ENCODE measurements around the gene CDH11. TPM values are rescaled to one million over a fixed set of nuclear protein-coding genes. Genes with fewer than 3 reads are reported as not detected.

The CDH11 gene
- polyA plus RNA-seq, 1 donor from 2014 or later: 22.9 TPM

- H3K27ac ChIP-seq (ENCODE audit: low read length): no peak overlapping the region
- no peak overlapping the region for H2AFZ ChIP-seq (ENCODE audit: low read depth, low read length)
- H3K79me2 ChIP-seq (replicated peaks; ENCODE audit: insufficient read depth, low read length): no peaks in the 10 kb centered on the region
- H3K9me3 ChIP-seq (ENCODE audit: low read length): no peaks in the 10 kb centered on the region
- H3K9ac ChIP-seq (ENCODE audit: low read length): no peak overlapping the region
- no peak overlapping the region for H3K4me2 ChIP-seq (ENCODE audit: low read length)
- H3K4me3 ChIP-seq (ENCODE audit: low read length): no peak overlapping the region
- H3F3A ChIP-seq (ENCODE audit: insufficient read depth, low read length, poor library complexity, severe bottlenecking): no peaks in the 10 kb centered on the region
- H3K27me3 ChIP-seq (ENCODE audit: insufficient read depth, low read depth, low read length): no peaks in the 10 kb centered on the region
- no peaks in the 10 kb centered on the region for H4K20me1 ChIP-seq (ENCODE audit: insufficient read depth)
- no peaks in the 10 kb centered on the region for H3K9me2 ChIP-seq (ENCODE audit: insufficient read depth, low read length)
- no peaks in the 10 kb centered on the region for H3K36me3 ChIP-seq (ENCODE audit: insufficient read depth, low read length)
- TF ChIP-seq EP300 (conservative IDR thresholded peaks at IDR 0.05; ENCODE audit: poor library complexity, severe bottlenecking): no peak
- TF ChIP-seq, protein P1, sequence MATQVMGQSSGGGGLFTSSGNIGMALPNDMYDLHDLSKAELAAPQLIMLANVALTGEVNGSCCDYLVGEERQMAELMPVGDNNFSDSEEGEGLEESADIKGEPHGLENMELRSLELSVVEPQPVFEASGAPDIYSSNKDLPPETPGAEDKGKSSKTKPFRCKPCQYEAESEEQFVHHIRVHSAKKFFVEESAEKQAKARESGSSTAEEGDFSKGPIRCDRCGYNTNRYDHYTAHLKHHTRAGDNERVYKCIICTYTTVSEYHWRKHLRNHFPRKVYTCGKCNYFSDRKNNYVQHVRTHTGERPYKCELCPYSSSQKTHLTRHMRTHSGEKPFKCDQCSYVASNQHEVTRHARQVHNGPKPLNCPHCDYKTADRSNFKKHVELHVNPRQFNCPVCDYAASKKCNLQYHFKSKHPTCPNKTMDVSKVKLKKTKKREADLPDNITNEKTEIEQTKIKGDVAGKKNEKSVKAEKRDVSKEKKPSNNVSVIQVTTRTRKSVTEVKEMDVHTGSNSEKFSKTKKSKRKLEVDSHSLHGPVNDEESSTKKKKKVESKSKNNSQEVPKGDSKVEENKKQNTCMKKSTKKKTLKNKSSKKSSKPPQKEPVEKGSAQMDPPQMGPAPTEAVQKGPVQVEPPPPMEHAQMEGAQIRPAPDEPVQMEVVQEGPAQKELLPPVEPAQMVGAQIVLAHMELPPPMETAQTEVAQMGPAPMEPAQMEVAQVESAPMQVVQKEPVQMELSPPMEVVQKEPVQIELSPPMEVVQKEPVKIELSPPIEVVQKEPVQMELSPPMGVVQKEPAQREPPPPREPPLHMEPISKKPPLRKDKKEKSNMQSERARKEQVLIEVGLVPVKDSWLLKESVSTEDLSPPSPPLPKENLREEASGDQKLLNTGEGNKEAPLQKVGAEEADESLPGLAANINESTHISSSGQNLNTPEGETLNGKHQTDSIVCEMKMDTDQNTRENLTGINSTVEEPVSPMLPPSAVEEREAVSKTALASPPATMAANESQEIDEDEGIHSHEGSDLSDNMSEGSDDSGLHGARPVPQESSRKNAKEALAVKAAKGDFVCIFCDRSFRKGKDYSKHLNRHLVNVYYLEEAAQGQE (IDR thresholded peaks at IDR 0.05; ENCODE audit: borderline replicate concordance): no peak
- no peak for TF ChIP-seq RAD21 (conservative IDR thresholded peaks at IDR 0.05)
- TF ChIP-seq SMC3 (conservative IDR thresholded peaks at IDR 0.05; ENCODE audit: poor library complexity): no peak
- no peak for TF ChIP-seq EZH2 (IDR thresholded peaks at IDR 0.05; ENCODE audit: borderline replicate concordance, insufficient read depth, low read length, poor library complexity, severe bottlenecking)
- no peak for TF ChIP-seq TAF1 (IDR thresholded peaks at IDR 0.05; ENCODE audit: low read depth)
- TF ChIP-seq POLR2AphosphoS5 (IDR thresholded peaks at IDR 0.05): no peak
- TF ChIP-seq MXI1 (conservative IDR thresholded peaks at IDR 0.05; ENCODE audit: poor library complexity, severe bottlenecking): no peak
- TF ChIP-seq CTCF (IDR thresholded peaks at IDR 0.05; ENCODE audit: poor library complexity, severe bottlenecking): no peak
These were observed 26.7 kb downstream of the CDH11 start for GRCh38 chr16:65095090-65095728.

- H3K4me3 ChIP-seq (ENCODE audit: low read length): no peak overlapping the region
- H3K27me3 ChIP-seq (ENCODE audit: insufficient read depth, low read depth, low read length): no peaks in the 10 kb centered on the region
- H3F3A ChIP-seq (ENCODE audit: insufficient read depth, low read length, poor library complexity, severe bottlenecking): no peaks in the 10 kb centered on the region
- H3K36me3 ChIP-seq (ENCODE audit: insufficient read depth, low read length): no peaks in the 10 kb centered on the region
- no peak overlapping the region for H3K9ac ChIP-seq (ENCODE audit: low read length)
- TF ChIP-seq, protein P1 (IDR thresholded peaks at IDR 0.05; ENCODE audit: borderline replicate concordance): no peak
- TF ChIP-seq SMC3 (conservative IDR thresholded peaks at IDR 0.05; ENCODE audit: poor library complexity) (no peak), MXI1 (conservative IDR thresholded peaks at IDR 0.05; ENCODE audit: poor library complexity, severe bottlenecking) (no peak), EZH2 (IDR thresholded peaks at IDR 0.05; ENCODE audit: borderline replicate concordance, insufficient read depth, low read length, poor library complexity, severe bottlenecking) (no peak), TAF1 (IDR thresholded peaks at IDR 0.05; ENCODE audit: low read depth) (no peak), POLR2AphosphoS5 (IDR thresholded peaks at IDR 0.05) (no peak), EP300 (conservative IDR thresholded peaks at IDR 0.05; ENCODE audit: poor library complexity, severe bottlenecking) (no peak), CTCF (IDR thresholded peaks at IDR 0.05; ENCODE audit: poor library complexity, severe bottlenecking) (no peak)
- H2AFZ ChIP-seq (ENCODE audit: low read depth, low read length): no peak overlapping the region
- no peaks in the 10 kb centered on the region for H4K20me1 ChIP-seq (ENCODE audit: insufficient read depth)
- H3K79me2 ChIP-seq (replicated peaks; ENCODE audit: insufficient read depth, low read length): no peaks in the 10 kb centered on the region
- no peak overlapping the region for H3K27ac ChIP-seq (ENCODE audit: low read length)
- H3K9me2 ChIP-seq (ENCODE audit: insufficient read depth, low read length): no peaks in the 10 kb centered on the region
- H3K9me3 ChIP-seq (ENCODE audit: low read length): no peaks in the 10 kb centered on the region
- no peak overlapping the region for H3K4me2 ChIP-seq (ENCODE audit: low read length)
These were observed 27.9 kb downstream of the CDH11 start for GRCh38 chr16:65094009-65094408.
